ENCODE data around the gene ITIH1. TPM values are rescaled to one million over a fixed set of nuclear protein-coding genes. Genes with fewer than 3 reads are reported as not detected.

ITIH1 gene
- total RNA-seq, 4 donors from 2014 or later, result 0.34 to 1.5 TPM; not detected in 2

DNA sequence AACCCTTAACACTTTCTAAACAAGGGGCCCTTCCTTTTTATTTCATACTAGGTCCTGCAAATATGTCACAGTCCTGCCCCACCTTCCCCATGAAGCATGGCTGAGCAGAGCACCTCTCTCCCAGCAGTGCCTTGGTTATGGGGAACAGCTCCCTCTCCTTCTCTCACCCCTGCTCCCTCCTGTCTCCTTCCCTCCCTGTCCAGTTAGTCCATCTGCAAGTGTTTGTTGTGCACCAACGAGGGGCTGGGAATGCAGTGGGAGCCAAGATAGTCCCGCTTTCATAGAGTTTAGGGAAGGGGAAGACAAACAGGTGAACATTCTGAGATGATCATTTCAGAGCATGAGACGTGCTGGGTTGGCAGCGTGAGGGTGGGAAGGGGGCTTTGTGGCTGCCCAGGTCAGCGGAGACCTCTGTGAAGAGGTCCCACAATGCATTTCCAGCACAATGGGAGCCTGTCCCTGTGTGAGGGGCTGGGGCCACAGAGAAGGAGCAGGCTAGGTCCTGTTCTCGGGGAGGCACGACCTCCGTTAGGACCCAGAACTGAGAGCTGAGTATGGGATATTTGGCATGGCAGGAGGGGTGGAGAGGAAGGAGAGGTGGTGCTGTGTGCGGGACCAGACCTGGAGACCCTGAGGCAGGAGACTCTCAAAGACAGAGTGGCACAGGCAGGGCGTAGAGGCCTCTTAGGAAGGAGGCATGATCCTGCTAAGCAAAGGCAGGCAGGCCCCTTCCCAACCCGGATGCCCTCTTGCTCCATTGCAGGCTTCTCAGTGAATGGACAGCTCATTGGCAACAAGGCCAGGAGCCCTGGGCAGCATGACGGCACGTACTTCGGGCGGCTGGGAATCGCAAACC lies 11.7 kb downstream of the ITIH1 start:
- no peak for TF ChIP-seq CTCF (IDR thresholded peaks at IDR 0.05; ENCODE audit: low read depth)

GRCh38 chr3:52789746-52790040 lies 12.3 kb downstream of the ITIH1 start:
- no peak for TF ChIP-seq CTCF (IDR thresholded peaks at IDR 0.05; ENCODE audit: low read depth)

GRCh38 chr3:52790337-52790736 lies 12.9 kb downstream of the ITIH1 start:
- TF ChIP-seq CTCF (IDR thresholded peaks at IDR 0.05; ENCODE audit: low read depth), result no peak

GRCh38 chr3:52790741-52791140 lies 13.3 kb downstream of the ITIH1 start:
- no peak for TF ChIP-seq CTCF (IDR thresholded peaks at IDR 0.05; ENCODE audit: low read depth)

DNA sequence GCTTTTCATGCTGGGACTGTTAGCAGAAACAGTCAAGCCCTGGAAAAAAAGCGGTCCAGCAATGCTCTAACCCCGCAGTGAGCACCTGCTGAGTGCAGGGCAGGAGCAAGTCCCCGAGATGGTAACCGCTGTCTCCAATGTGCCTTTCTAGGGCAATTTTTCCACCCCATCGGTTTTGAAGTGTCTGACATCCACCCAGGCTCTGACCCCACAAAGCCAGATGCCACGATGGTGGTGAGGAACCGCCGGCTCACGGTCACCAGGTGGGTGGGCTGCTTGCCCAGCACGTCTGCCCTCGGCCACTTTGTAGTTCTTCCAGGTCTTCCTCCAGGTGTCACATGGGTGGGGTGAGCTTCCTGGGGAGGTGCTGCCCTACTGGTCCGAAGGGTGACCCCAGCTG lies 14.0 kb downstream of the ITIH1 start:
- no peak for TF ChIP-seq CTCF (IDR thresholded peaks at IDR 0.05; ENCODE audit: low read depth)

DNA sequence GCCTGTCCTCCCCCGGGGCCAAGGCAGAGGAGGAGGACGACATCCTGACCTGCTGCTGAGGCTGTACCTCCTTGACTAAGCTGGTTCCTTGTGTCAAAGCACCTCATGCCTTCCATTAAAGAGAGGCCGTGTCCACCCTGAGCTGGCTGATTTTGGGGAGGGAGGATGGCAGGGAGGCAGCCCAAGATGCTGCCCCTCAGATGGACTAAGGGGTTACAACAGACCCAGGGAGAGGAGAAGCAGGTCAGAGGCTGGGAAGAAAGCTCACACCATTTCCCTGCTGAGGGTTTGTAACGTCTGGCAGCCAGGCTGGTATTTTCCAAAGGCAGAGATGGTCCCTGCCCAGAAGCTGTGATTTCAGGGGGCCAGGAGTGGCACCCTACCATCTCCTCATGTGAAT lies 14.5 kb downstream of the ITIH1 start:
- no peak for TF ChIP-seq CTCF (IDR thresholded peaks at IDR 0.05; ENCODE audit: low read depth)

- TF ChIP-seq CTCF (IDR thresholded peaks at IDR 0.05; ENCODE audit: low read depth), result no peak
These were observed 15.0 kb downstream of the ITIH1 start for GRCh38 chr3:52792413-52792812.

All from subcutaneous adipose tissue (tissue), 4 donors.